HT-29 (cell line): ENCODE measurements around the gene CLPX. TPM values are rescaled to one million over a fixed set of nuclear protein-coding genes. Genes with fewer than 3 reads are reported as not detected.
"Not testable (repeated sequence)": the region's sequence is repeated elsewhere in the genome, so short reads cannot be mapped to it uniquely, and the experiment has no call there.

Source experiments
- DNase-seq: peaks from one replicate; pipeline ENCODE4 v3.0.0-alpha.2; 2015; ENCODE audit warnings: low spot score
- total RNA-seq: library from RNA; depleted of rRNA; stranded (reverse); fragments of >200 nt; shearing (Covaris generic); gene quantifications from 2 replicates; pipeline ENCODE4 v1.2.3, GENCODE V29; 2014; rRNA removed

The CLPX gene
- total RNA-seq = 24.5 and 31.4 TPM in 2 replicates

GRCh38 chr15:65184868-65185717 lies at the start of gene CLPX:
TSS of gene CLPX (minus strand) at chr15:65185342. CDS start at chr15:65185153, 189 bp downstream.
- peak; percentile 95 for DNase-seq

- DNase-seq = no peak
These were observed 48.6 kb upstream of the CLPX start for GRCh38 chr15:65233696-65234095.

DNA sequence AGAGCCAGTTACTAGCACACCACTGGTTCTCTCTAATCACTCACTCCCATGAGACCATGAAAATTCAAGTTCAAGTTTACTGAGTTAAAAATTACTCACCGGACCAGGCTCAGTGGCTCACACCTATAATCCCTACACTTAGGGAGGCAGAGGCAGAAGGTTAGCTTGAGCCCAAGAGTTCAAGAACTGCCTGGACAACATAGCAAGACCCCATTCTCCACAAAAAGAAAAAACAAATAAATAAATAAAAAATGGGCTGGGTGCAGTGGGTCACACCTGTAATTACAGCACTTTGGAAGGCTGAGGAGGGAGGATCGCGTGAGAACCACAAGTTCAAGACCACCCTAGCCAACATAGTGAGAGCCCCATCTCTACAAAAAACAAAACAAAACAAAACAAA lies 47.4 kb upstream of the CLPX start:
- DNase-seq = no peak

GRCh38 chr15:65231306-65231705 lies 46.2 kb upstream of the CLPX start:
- no peak for DNase-seq

DNA sequence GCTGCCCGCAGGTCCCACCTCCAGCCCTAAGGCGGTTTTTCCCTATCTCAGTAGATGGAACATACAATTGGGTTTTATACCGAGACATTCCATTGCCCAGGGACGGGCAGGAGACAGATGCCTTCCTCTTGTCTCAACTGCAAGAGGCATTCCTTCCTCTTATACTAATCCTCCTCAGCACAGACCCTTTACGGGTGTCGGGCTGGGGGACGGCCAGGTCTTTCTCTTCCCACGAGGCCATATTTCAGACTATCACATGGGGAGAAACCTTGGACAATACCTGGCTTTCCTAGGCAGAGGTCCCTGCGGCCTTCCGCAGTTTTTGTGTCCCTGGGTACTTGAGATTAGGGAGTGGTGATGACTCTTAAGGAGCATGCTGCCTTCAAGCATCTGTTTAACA lies 41.8 kb upstream of the CLPX start:
- not testable (repeated sequence) for DNase-seq

DNA sequence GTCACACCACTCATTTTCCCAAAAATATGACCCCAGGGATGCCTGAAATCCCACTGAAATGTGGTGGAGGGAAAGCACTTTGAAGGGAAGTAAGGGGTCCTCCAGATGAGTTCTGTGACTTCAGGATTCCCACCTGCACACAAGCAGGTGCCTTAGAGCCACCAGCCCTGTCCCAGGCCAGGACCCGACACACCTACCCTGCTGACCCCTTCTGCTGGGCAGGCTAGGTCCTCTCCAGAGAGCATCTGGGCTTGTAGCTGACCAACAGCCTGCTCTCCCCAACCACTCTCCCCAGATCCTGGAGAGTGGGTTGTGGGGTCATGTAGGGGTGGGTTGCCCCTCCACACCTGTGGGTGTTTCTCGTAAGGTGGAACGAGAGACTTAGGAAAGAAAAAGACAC lies 41.1 kb upstream of the CLPX start:
- DNase-seq = no peak

DNA sequence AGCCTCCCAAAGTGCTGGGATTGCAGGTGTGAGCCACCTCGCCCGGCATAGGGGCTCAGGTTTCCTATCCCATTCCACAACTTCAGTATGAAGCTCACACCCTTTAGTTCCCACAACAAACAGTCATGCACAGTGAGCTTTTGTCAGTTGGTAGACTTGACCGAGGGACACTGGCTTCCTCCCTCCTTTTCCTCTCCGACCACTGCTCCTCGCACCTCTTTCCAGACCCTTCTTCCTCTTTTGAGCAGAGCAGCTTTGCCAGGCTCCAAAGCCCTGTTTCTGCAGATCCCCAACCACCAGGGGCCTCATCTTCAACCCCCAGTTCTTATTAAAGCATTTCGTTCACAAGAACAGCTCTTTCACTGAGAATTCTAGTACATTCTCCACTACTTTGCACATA lies 38.9 kb upstream of the CLPX start:
- DNase-seq = no peak

DNA sequence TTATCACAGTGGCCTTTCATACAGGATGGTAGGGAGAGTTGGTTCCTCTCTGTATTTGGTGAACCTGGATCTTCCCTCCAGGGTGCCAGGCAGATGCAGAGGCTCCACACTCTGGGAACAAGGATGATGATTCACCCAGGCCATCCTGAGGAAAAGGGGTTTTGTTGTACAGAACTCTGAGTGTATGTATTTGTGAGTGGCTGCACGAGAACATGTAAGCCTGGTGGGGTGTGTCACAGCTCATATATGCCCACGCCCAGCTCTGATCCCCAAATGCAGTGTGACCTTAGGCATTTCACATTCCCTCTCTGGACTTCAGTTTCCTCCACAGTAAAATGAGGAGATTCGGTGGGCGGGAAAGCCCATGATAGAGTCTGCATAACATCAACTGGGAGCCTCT lies 37.7 kb upstream of the CLPX start:
- DNase-seq = no peak

DNA sequence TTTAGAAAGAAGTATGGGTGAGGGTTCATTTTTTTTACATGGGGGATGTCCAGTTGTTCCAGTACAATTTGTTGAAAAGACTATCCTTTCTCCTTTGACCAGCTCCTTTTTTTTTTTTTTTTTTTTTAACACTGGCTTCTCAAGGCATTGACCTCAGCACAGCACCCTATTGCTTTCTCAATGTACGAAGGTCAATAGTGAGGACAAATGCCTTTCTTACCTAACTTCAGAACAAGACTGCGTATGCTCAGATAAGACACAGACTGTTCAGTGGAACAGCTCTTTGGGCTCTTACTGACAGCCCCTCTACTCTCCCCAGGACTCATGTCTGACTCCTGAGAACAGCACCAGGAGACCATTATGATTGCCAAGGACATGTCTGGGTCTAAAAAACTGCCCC lies 36.6 kb upstream of the CLPX start:
- no peak for DNase-seq

GRCh38 chr15:65219137-65219536 lies 34.0 kb upstream of the CLPX start:
- DNase-seq = no peak

DNA sequence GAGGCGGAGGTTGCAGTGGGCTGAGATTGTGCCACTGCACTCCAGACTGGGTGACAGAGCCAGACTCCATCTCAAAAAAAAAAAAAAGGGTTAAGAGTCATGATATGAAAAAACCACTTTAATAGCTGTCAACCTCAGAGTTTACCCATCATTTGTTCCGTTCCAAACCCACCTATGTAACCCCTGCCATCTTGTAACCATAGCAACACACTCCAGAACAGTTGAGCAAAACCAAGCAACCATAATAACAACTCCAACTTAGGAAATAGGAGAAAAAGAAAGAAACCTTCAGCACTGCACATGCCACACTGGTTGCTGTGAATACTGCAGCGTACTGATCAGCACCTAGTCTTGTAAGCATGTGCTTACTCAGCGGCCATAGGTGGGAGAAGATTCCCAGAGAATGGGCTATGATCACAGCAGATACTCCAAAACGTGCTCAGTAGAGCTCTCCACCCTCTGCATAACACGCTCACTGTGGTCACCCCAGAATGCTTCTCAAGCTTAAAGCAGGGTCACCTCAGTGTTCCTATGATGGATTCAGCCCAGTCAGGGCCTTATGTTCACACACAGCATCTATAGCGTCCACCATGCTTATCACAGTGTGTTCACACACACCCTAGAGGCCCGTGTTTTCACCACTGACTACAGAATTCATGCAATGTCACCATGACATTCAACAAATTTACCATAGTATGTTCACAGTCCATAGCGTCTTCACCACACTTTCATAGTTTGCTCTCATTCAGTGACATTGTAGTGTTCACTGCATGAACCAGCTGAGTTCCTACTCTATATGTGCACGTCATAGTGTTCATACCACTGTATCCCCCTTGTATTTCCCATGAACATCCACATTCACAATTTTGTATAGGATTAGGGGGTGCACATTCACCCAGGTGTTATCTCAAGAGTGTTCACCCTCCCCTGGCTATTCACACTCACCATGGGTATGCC lies 32.7 kb upstream of the CLPX start:
- DNase-seq = no peak

GRCh38 chr15:65215496-65215895 lies 30.4 kb upstream of the CLPX start:
- DNase-seq = no peak

- no peak for DNase-seq
These were observed 28.9 kb upstream of the CLPX start for GRCh38 chr15:65214010-65214409.

DNA sequence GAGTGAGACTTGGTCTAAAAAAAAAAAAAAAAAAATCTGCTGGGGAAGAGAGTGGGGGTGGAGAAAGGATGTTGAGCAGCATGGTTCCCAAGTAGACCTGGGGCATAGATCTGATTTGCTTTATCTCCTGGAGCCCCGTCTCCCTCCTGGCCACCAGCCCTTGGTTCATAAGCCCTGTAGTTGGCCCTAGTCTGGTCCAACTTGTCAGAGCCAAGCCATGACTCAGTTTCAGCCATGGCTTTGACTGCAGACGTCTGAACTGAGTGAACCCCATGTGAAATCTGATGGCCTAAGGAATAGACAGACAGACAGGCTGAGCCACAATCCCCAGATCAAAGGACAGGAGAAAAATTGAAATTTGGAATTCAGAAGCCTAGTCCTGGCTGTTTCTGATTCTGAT lies 28.1 kb upstream of the CLPX start:
- no peak for DNase-seq

- peak; percentile 25 for DNase-seq
These were observed 27.0 kb upstream of the CLPX start for GRCh38 chr15:65212097-65212496.

GRCh38 chr15:65211482-65211982 lies 26.4 kb upstream of the CLPX start:
- no peak for DNase-seq

- DNase-seq = no peak
These were observed 25.8 kb upstream of the CLPX start, which contains the start of gene CILP for GRCh38 chr15:65210770-65211481. TSS of gene CILP (minus strand) at chr15:65211473. CDS start at chr15:65209755, 1,718 bp downstream.

GRCh38 chr15:65209701-65210643 lies 24.8 kb upstream of the CLPX start:
- DNase-seq = no peak

DNA sequence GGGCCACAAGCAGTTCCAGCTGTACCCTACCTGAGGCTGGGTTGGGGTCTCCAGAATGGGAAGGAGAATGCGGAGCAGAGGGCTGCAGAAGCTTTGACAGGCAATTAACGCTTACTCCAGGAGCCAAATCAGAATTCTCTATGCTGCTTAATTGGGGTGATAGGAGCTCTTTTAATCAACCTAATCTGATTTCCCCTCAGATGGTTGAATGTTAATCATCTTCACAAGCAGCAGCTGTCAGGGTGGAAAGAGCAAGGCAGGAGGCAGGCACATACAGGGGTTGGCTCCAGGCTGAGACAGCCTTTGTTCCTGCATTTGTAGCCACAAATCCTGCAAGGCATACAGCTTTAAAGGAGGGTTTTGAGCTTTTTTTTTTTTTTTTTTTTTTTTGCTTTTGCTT lies 23.5 kb upstream of the CLPX start:
- no peak for DNase-seq

DNA sequence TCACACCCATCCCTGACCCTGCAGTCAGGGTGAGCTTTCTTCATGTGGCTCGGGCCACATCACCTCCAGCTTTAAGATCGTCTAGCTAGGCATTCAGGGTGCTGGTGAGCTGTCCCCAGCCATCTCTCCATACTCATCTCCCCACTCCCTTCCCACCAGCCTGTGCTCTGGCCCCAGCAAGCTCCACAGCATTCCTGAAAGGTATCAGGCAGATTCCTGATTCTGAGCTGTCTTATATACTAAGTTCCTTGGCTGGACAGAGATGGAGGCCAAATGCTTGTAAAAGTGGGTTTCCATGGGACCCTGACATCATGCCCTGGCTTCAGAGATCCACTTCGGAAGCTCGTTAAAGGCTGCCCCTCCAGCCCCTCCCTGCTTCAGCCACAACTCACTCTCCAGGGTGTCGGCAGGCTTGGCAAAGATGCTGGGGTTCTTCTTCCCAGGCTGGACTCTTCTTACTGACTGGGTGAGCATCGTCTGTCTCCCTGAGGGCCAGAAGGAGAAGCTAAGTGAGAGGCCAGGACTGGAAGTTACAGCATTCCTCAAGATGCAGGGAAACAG lies 22.2 kb upstream of the CLPX start:
- no peak for DNase-seq
